ENCODE results near the gene PPP4R4. TPM values are rescaled to one million over a fixed set of nuclear protein-coding genes. Genes with fewer than 3 reads are reported as not detected.

Gene PPP4R4
- polyA plus RNA-seq, 1 donor from 2014 or later, result 4.8 TPM

- H3K27ac ChIP-seq (ENCODE audit: low read length), result no peak overlapping the region
- H3K9me3 ChIP-seq (ENCODE audit: low read length), result no peaks in the 10 kb centered on the region
- H3K4me3 ChIP-seq (ENCODE audit: low read length), result no peak overlapping the region
- no peaks in the 10 kb centered on the region for H3K27me3 ChIP-seq (ENCODE audit: insufficient read depth, low read depth, low read length)
- H3K36me3 ChIP-seq (ENCODE audit: insufficient read depth, low read length), result no peaks in the 10 kb centered on the region
- H3K4me2 ChIP-seq (ENCODE audit: low read length), result no peak overlapping the region
- H3K9ac ChIP-seq (ENCODE audit: low read length), result no peak overlapping the region
- H4K20me1 ChIP-seq (ENCODE audit: insufficient read depth), result no peaks in the 10 kb centered on the region
- H3K79me2 ChIP-seq (replicated peaks; ENCODE audit: insufficient read depth, low read length), result no peaks in the 10 kb centered on the region
- H3K9me2 ChIP-seq (ENCODE audit: insufficient read depth, low read length), result no peaks in the 10 kb centered on the region
- no peaks in the 10 kb centered on the region for H3F3A ChIP-seq (ENCODE audit: insufficient read depth, low read length, poor library complexity, severe bottlenecking)
- no peak for TF ChIP-seq EP300 (conservative IDR thresholded peaks at IDR 0.05; ENCODE audit: poor library complexity, severe bottlenecking)
- TF ChIP-seq CTCF (IDR thresholded peaks at IDR 0.05; ENCODE audit: poor library complexity, severe bottlenecking), result no peak
- TF ChIP-seq EZH2 (IDR thresholded peaks at IDR 0.05; ENCODE audit: borderline replicate concordance, insufficient read depth, low read length, poor library complexity, severe bottlenecking), result no peak
- no peak for TF ChIP-seq TAF1 (IDR thresholded peaks at IDR 0.05; ENCODE audit: low read depth)
- H2AFZ ChIP-seq (ENCODE audit: low read depth, low read length), result no peak overlapping the region
These were observed 48.3 kb upstream of the PPP4R4 start for GRCh38 chr14:94125659-94126418.

GRCh38 chr14:94126419-94126677, 47.8 kb upstream of the PPP4R4 start:
- Histone ChIP-seq H3K4me2 (ENCODE audit: low read length) (no peak overlapping the region), H3F3A (ENCODE audit: insufficient read depth, low read length, poor library complexity, severe bottlenecking) (no peaks in the 10 kb centered on the region), H3K9me3 (ENCODE audit: low read length) (no peaks in the 10 kb centered on the region), H4K20me1 (ENCODE audit: insufficient read depth) (no peaks in the 10 kb centered on the region), H3K36me3 (ENCODE audit: insufficient read depth, low read length) (no peaks in the 10 kb centered on the region), H3K9me2 (ENCODE audit: insufficient read depth, low read length) (no peaks in the 10 kb centered on the region), H3K9ac (ENCODE audit: low read length) (no peak overlapping the region), H3K4me3 (ENCODE audit: low read length) (no peak overlapping the region), H2AFZ (ENCODE audit: low read depth, low read length) (no peak overlapping the region), H3K79me2 (replicated peaks; ENCODE audit: insufficient read depth, low read length) (no peaks in the 10 kb centered on the region), H3K27ac (ENCODE audit: low read length) (no peak overlapping the region), H3K27me3 (ENCODE audit: insufficient read depth, low read depth, low read length) (no peaks in the 10 kb centered on the region)
- TF ChIP-seq SMC3 (conservative IDR thresholded peaks at IDR 0.05; ENCODE audit: poor library complexity) (no peak), RAD21 (conservative IDR thresholded peaks at IDR 0.05) (no peak), EP300 (conservative IDR thresholded peaks at IDR 0.05; ENCODE audit: poor library complexity, severe bottlenecking) (no peak), POLR2AphosphoS5 (IDR thresholded peaks at IDR 0.05) (no peak), MXI1 (conservative IDR thresholded peaks at IDR 0.05; ENCODE audit: poor library complexity, severe bottlenecking) (no peak), TAF1 (IDR thresholded peaks at IDR 0.05; ENCODE audit: low read depth) (no peak), EZH2 (IDR thresholded peaks at IDR 0.05; ENCODE audit: borderline replicate concordance, insufficient read depth, low read length, poor library complexity, severe bottlenecking) (no peak), CTCF (IDR thresholded peaks at IDR 0.05; ENCODE audit: poor library complexity, severe bottlenecking) (no peak), REST (IDR thresholded peaks at IDR 0.05; ENCODE audit: borderline replicate concordance) (no peak)
